ENCODE measurements around the gene THUMPD3. TPM values are rescaled to one million over a fixed set of nuclear protein-coding genes. Genes with fewer than 3 reads are reported as not detected.

The THUMPD3 gene
- total RNA-seq, 1 donor, result 42.7 TPM

- Histone ChIP-seq H4K20me1 (ENCODE audit: insufficient read depth, low read length) (peaks cover 74% of the 10 kb centered on the region), H3K4me2 (ENCODE audit: insufficient read depth, low read length) (peak overlapping the region; percentile 85), H3K36me3 (ENCODE audit: insufficient read depth, low read length) (peaks cover 8% of the 10 kb centered on the region), H3K79me2 (ENCODE audit: insufficient read depth, low read length) (peaks cover 87% of the 10 kb centered on the region), H3K9me3 (ENCODE audit: low read depth, low read length) (no peaks in the 10 kb centered on the region), H2AFZ (ENCODE audit: low read length) (no peak overlapping the region), H3K4me3 (ENCODE audit: insufficient read depth, low read length) (peak overlapping the region; percentile 95), H3K27me3 (ENCODE audit: insufficient read depth, low read length) (no peaks in the 10 kb centered on the region), H3K4me1 (ENCODE audit: insufficient read depth, low read length) (peaks cover 61% of the 10 kb centered on the region), H3K27ac (ENCODE audit: low read depth, low read length) (peak overlapping the region; percentile 97)
- TF ChIP-seq CTCF (IDR thresholded peaks at IDR 0.05; ENCODE audit: extremely low read depth, low read depth, low read length), result no peak
- peak; percentile 93 for DNase-seq (ENCODE audit: insufficient read length, low spot score, missing footprints)
Measured at GRCh38 chr3:9399746-9400145, 36.9 kb downstream of the THUMPD3 start.

GRCh38 chr3:9400616-9401015, 37.8 kb downstream of the THUMPD3 start:
- Histone ChIP-seq H3K4me3 (ENCODE audit: insufficient read depth, low read length) (peak overlapping the region; percentile 30), H3K36me3 (ENCODE audit: insufficient read depth, low read length) (no peaks in the 10 kb centered on the region), H3K79me2 (ENCODE audit: insufficient read depth, low read length) (peaks cover 87% of the 10 kb centered on the region), H3K9me3 (ENCODE audit: low read depth, low read length) (no peaks in the 10 kb centered on the region), H4K20me1 (ENCODE audit: insufficient read depth, low read length) (peaks cover 74% of the 10 kb centered on the region), H3K4me1 (ENCODE audit: insufficient read depth, low read length) (peaks cover 54% of the 10 kb centered on the region), H3K27ac (ENCODE audit: low read depth, low read length) (peak overlapping the region; percentile 97), H3K4me2 (ENCODE audit: insufficient read depth, low read length) (peak overlapping the region; percentile 85), H3K27me3 (ENCODE audit: insufficient read depth, low read length) (no peaks in the 10 kb centered on the region), H2AFZ (ENCODE audit: low read length) (no peak overlapping the region)
- no peak for DNase-seq (ENCODE audit: insufficient read length, low spot score, missing footprints)
- no peak for TF ChIP-seq CTCF (IDR thresholded peaks at IDR 0.05; ENCODE audit: extremely low read depth, low read depth, low read length)

GRCh38 chr3:9401986-9402385, 39.1 kb downstream of the THUMPD3 start:
- Histone ChIP-seq H3K79me2 (ENCODE audit: insufficient read depth, low read length) (peaks cover 94% of the 10 kb centered on the region), H3K4me2 (ENCODE audit: insufficient read depth, low read length) (peak overlapping the region; percentile 85), H3K4me3 (ENCODE audit: insufficient read depth, low read length) (peak overlapping the region; percentile 17), H3K9me3 (ENCODE audit: low read depth, low read length) (no peaks in the 10 kb centered on the region), H3K4me1 (ENCODE audit: insufficient read depth, low read length) (peaks cover 51% of the 10 kb centered on the region), H3K36me3 (ENCODE audit: insufficient read depth, low read length) (no peaks in the 10 kb centered on the region), H3K27ac (ENCODE audit: low read depth, low read length) (peak overlapping the region; percentile 97), H3K27me3 (ENCODE audit: insufficient read depth, low read length) (no peaks in the 10 kb centered on the region), H4K20me1 (ENCODE audit: insufficient read depth, low read length) (peaks cover 83% of the 10 kb centered on the region), H2AFZ (ENCODE audit: low read length) (no peak overlapping the region)
- no peak for TF ChIP-seq CTCF (IDR thresholded peaks at IDR 0.05; ENCODE audit: extremely low read depth, low read depth, low read length)
- no peak for DNase-seq (ENCODE audit: insufficient read length, low spot score, missing footprints)

- Histone ChIP-seq H3K4me1 (ENCODE audit: insufficient read depth, low read length) (peaks cover 51% of the 10 kb centered on the region), H3K27ac (ENCODE audit: low read depth, low read length) (peak overlapping the region; percentile 97), H4K20me1 (ENCODE audit: insufficient read depth, low read length) (peaks cover 89% of the 10 kb centered on the region), H3K36me3 (ENCODE audit: insufficient read depth, low read length) (no peaks in the 10 kb centered on the region), H3K9me3 (ENCODE audit: low read depth, low read length) (no peaks in the 10 kb centered on the region), H2AFZ (ENCODE audit: low read length) (no peak overlapping the region), H3K79me2 (ENCODE audit: insufficient read depth, low read length) (peaks cover 100% of the 10 kb centered on the region), H3K27me3 (ENCODE audit: insufficient read depth, low read length) (no peaks in the 10 kb centered on the region), H3K4me2 (ENCODE audit: insufficient read depth, low read length) (peak overlapping the region; percentile 85), H3K4me3 (ENCODE audit: insufficient read depth, low read length) (peak overlapping the region; percentile 17)
- no peak for DNase-seq (ENCODE audit: insufficient read length, low spot score, missing footprints)
- TF ChIP-seq CTCF (IDR thresholded peaks at IDR 0.05; ENCODE audit: extremely low read depth, low read depth, low read length), result no peak
Measured at GRCh38 chr3:9402410-9403228, 39.8 kb downstream of the THUMPD3 start.

All from osteoblast (primary cell).